Hepatocyte (in vitro differentiated cells): ENCODE measurements around the gene LGR5. TPM values are rescaled to one million over a fixed set of nuclear protein-coding genes. Genes with fewer than 3 reads are reported as not detected.

Source experiments
- DNase-seq: peaks from one replicate; pipeline ENCODE4 v3.0.0-alpha.2; 2016; ENCODE audit warnings: low spot score
- H2AFZ ChIP-seq: fragments of 200-600 bp; sonication (generic); 2 replicates; pipeline ENCODE4 v1.6.0; 2016; ENCODE audit warnings: antibody characterized with exemption, mild to moderate bottlenecking
- H3K27ac ChIP-seq: fragments of 200-600 bp; sonication (generic); 2 replicates; pipeline ENCODE4 v1.5.1; 2016; ENCODE audit warnings: mild to moderate bottlenecking
- H3K27me3 ChIP-seq: fragments of 200-600 bp; sonication (generic); 2 replicates; pipeline ENCODE4 v1.6.1; 2016
- H3K36me3 ChIP-seq: fragments of 200-600 bp; sonication (generic); replicated peaks from 2 replicates; pipeline ENCODE4 v1.5.1; 2016; ENCODE audit warnings: low read depth; ENCODE audit not compliant: insufficient read depth
- H3K4me1 ChIP-seq: fragments of 200-600 bp; sonication (generic); 2 replicates; pipeline ENCODE4 v1.5.1; 2016; ENCODE audit warnings: mild to moderate bottlenecking, moderate library complexity; ENCODE audit not compliant: insufficient read depth
- H3K4me2 ChIP-seq: fragments of 200-600 bp; sonication (generic); 2 replicates; pipeline ENCODE4 v1.6.0; 2016
- H3K4me3 ChIP-seq: fragments of 200-600 bp; sonication (generic); 2 replicates; pipeline ENCODE4 v1.5.1; 2016; ENCODE audit warnings: mild to moderate bottlenecking
- H3K79me2 ChIP-seq: fragments of 200-600 bp; sonication (generic); 2 replicates; pipeline ENCODE4 v1.6.0; 2017; ENCODE audit warnings: mild to moderate bottlenecking
- H3K9me2 ChIP-seq: fragments of 200-600 bp; sonication (generic); replicated peaks from 2 replicates; pipeline ENCODE4 v1.6.0; 2017; ENCODE audit warnings: mild to moderate bottlenecking; ENCODE audit not compliant: insufficient read depth
- H3K9me3 ChIP-seq: fragments of 200-600 bp; sonication (generic); 2 replicates; pipeline ENCODE4 v1.5.1; 2016; ENCODE audit warnings: low read depth, mild to moderate bottlenecking
- H4K20me1 ChIP-seq: fragments of 200-600 bp; sonication (generic); 2 replicates; pipeline ENCODE4 v1.6.0; 2016; ENCODE audit warnings: mild to moderate bottlenecking; ENCODE audit not compliant: insufficient read depth, poor library complexity, severe bottlenecking
- CTCF ChIP-seq: fragments of 200-600 bp; sonication (generic); IDR thresholded peaks from 2 replicates; pipeline ENCODE4 v1.5.1; 2016; ENCODE audit warnings: antibody characterized with exemption, mild to moderate bottlenecking; ENCODE audit not compliant: poor library complexity
- EZH2 ChIP-seq: fragments of 200-600 bp; sonication (generic); IDR thresholded peaks from 2 replicates; pipeline ENCODE4 v1.6.1; 2016; ENCODE audit warnings: antibody characterized with exemption, mild to moderate bottlenecking, borderline replicate concordance
- EZH2phosphoT487 ChIP-seq: fragments of 200-600 bp; sonication (generic); IDR thresholded peaks from one replicate; pipeline ENCODE4 v1.6.1; 2018; ENCODE audit warnings: antibody characterized with exemption, mild to moderate bottlenecking, low read depth, moderate library complexity; ENCODE audit not compliant: unreplicated experiment, severe bottlenecking
- WGBS: methylation state at CpG from one replicate; pipeline ENCODE4 v1.1.6; 2016; ENCODE audit warnings: low lambda C conversion rate; ENCODE audit errors: missing lambda C conversion rate; 5-methylcytosine and 5-hydroxymethylcytosine counted together
- polyA plus RNA-seq: library from polyadenylated mRNA; unstranded; fragments of >200 nt; fragmentation: Nextera tagmentation; extraction: Ambion mirVana; gene quantifications from 2 replicates; pipeline ENCODE4 v1.2.1, GENCODE V29; 2016
- total RNA-seq: library from RNA; depleted of rRNA; stranded (reverse); fragments of >200 nt; gene quantifications from 2 replicates; pipeline ENCODE4 v1.2.3, GENCODE V29; 2014

Gene LGR5
- total and polyA plus RNA-seq, 2 experiments from 2014 or later, result 4.4 to 5.7 TPM

- Histone ChIP-seq H3K27me3 (no peaks in the 10 kb centered on the region), H3K36me3 (no peaks in the 10 kb centered on the region), H3K9me3 (no peaks in the 10 kb centered on the region), H4K20me1 (no peaks in the 10 kb centered on the region), H3K9me2 (no peaks in the 10 kb centered on the region), H3K4me3 (no peak overlapping the region), H3K79me2 (no peaks in the 10 kb centered on the region), H2AFZ (no peak overlapping the region), H3K4me1 (no peaks in the 10 kb centered on the region), H3K4me2 (no peak overlapping the region), H3K27ac (no peak overlapping the region)
- no peak for TF ChIP-seq EZH2phosphoT487
- no peak for TF ChIP-seq CTCF
- TF ChIP-seq EZH2, result no peak
- DNase-seq, result no peak
These were observed 159.6 kb downstream of the LGR5 start for GRCh38 chr12:71599210-71599609.

- H4K20me1 ChIP-seq, result no peaks in the 10 kb centered on the region
- no peaks in the 10 kb centered on the region for H3K9me2 ChIP-seq
- H3K9me3 ChIP-seq, result no peaks in the 10 kb centered on the region
- TF ChIP-seq CTCF, result no peak
- TF ChIP-seq EZH2phosphoT487, result no peak
- TF ChIP-seq EZH2, result no peak
- no peaks in the 10 kb centered on the region for H3K79me2 ChIP-seq
- no peak overlapping the region for H3K4me3 ChIP-seq
- no peak for DNase-seq
- no peaks in the 10 kb centered on the region for H3K36me3 ChIP-seq
- no peaks in the 10 kb centered on the region for H3K4me1 ChIP-seq
- no peak overlapping the region for H2AFZ ChIP-seq
- H3K27ac ChIP-seq, result no peak overlapping the region
- H3K4me2 ChIP-seq, result no peak overlapping the region
- H3K27me3 ChIP-seq, result no peaks in the 10 kb centered on the region
These were observed 161.9 kb downstream of the LGR5 start for GRCh38 chr12:71601546-71601945.

- no peak for TF ChIP-seq CTCF
- no peak for TF ChIP-seq EZH2phosphoT487
- TF ChIP-seq EZH2, result no peak
- H3K4me1 ChIP-seq, result no peaks in the 10 kb centered on the region
These were observed 163.4 kb downstream of the LGR5 start for GRCh38 chr12:71602761-71603577.

More at GRCh38 chr12:71602761-71603577, 163.4 kb downstream of the LGR5 start:
- H3K9me3 ChIP-seq, result no peaks in the 10 kb centered on the region
- no peak overlapping the region for H3K4me3 ChIP-seq
- no peaks in the 10 kb centered on the region for H3K79me2 ChIP-seq
- H4K20me1 ChIP-seq, result no peaks in the 10 kb centered on the region
- H3K4me2 ChIP-seq, result no peak overlapping the region
- H3K27ac ChIP-seq, result no peak overlapping the region
- H3K27me3 ChIP-seq, result no peaks in the 10 kb centered on the region
- no peak for DNase-seq
- no peaks in the 10 kb centered on the region for H3K36me3 ChIP-seq
- no peaks in the 10 kb centered on the region for H3K9me2 ChIP-seq
- 90% methylated on average over 10 of the region's 10 CpGs for WGBS
- H2AFZ ChIP-seq, result no peak overlapping the region
